Measurements from ENCODE around the gene FAM83F.

DNA sequence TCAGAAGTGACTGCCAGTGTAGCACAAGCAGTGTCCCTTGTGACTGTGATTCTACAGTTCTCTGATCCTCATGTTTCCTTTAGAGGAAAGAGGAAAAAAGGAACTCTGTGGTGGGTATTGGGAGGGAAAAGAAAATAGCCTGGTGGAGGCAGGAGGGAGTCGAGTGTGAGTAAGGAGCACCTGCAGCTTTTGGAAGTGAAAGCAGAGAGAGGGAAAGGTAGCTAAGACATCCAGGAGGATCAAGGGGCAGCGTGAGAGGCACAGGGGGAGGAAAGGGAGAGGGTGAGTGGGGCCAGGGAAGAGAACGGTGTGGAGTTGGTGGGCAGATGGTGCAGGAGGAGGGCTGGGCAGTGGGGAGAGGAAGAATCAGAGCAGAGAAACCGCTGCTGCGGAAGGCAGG, 22.1 kb upstream of the FAM83F start:
- TF ChIP-seq TCF7 (CRISPR knock-in tag; IDR thresholded peaks at IDR 0.05; ENCODE audit: low read depth) (no peak), ZNF671 (CRISPR knock-in tag; IDR thresholded peaks at IDR 0.05) (no peak), NR3C1 (CRISPR knock-in tag; conservative IDR thresholded peaks at IDR 0.05; ENCODE audit: low read depth) (no peak), ATF1 (CRISPR knock-in tag; IDR thresholded peaks at IDR 0.05) (no peak), CTCF (IDR thresholded peaks at IDR 0.05) (no peak)

All from WTC11 (cell line).